ENCODE results near the gene EPO.
"Not testable (repeated sequence)": the region's sequence is repeated elsewhere in the genome, so short reads cannot be mapped to it uniquely, and the experiment has no call there.

Gene EPO

GRCh38 chr7:100693312-100694097, 26.8 kb upstream of the EPO start:
- FAIRE-seq (no peak), DNase-seq (ENCODE audit: insufficient read length) (peak; percentile 37)
- TF ChIP-seq TAF1 (IDR thresholded peaks at IDR 0.05; ENCODE audit: borderline replicate concordance, low read depth, low read length) (no peak), POLR2AphosphoS5 (IDR thresholded peaks at IDR 0.05; ENCODE audit: low read depth, low read length) (no peak), POLR2A (IDR thresholded peaks at IDR 0.05; ENCODE audit: low read depth, low read length) (no peak)

GRCh38 chr7:100694098-100694745, 26.0 kb upstream of the EPO start, which contains the start of gene GIGYF1:
Gene GIGYF1 (minus strand): TSS chr7:100694250. CDS start chr7:100688238, 6,012 bp downstream.
- peak; percentile 87 for DNase-seq (ENCODE audit: insufficient read length)
- TF ChIP-seq POLR2AphosphoS5 (IDR thresholded peaks at IDR 0.05; ENCODE audit: low read depth, low read length), result no peak
- TF ChIP-seq TAF1 (IDR thresholded peaks at IDR 0.05; ENCODE audit: borderline replicate concordance, low read depth, low read length), result no peak
- no peak for TF ChIP-seq POLR2A (IDR thresholded peaks at IDR 0.05; ENCODE audit: low read depth, low read length)
- no peak for FAIRE-seq

GRCh38 chr7:100696123-100696521, 24.1 kb upstream of the EPO start:
- no peak for DNase-seq (ENCODE audit: insufficient read length)
- TF ChIP-seq POLR2AphosphoS5 (IDR thresholded peaks at IDR 0.05; ENCODE audit: low read depth, low read length) (no peak), TAF1 (IDR thresholded peaks at IDR 0.05; ENCODE audit: borderline replicate concordance, low read depth, low read length) (no peak), POLR2A (IDR thresholded peaks at IDR 0.05; ENCODE audit: low read depth, low read length) (no peak)
- no peak for FAIRE-seq

DNA sequence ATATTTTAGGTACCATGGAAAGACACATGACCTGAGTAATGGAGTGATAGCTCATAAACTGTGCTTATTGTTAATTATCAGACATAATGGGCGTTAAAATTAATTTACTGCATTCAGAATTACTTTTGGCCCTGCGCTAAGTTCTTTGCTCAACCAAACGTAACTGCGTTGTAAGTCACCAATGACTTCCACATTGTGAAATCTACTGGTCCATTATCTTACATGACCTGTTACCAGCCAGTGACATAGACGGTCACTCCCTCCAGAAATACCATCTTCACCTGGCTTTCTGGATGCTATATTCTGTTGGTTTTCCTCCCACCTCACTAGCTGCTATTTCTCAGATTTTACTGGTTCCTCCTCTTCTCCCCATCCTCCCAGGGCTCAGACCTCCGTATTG, 21.2 kb upstream of the EPO start:
- DNase-seq (ENCODE audit: insufficient read length), result no peak
- FAIRE-seq, result no peak
- TF ChIP-seq TAF1 (IDR thresholded peaks at IDR 0.05; ENCODE audit: borderline replicate concordance, low read depth, low read length), result no peak

DNA sequence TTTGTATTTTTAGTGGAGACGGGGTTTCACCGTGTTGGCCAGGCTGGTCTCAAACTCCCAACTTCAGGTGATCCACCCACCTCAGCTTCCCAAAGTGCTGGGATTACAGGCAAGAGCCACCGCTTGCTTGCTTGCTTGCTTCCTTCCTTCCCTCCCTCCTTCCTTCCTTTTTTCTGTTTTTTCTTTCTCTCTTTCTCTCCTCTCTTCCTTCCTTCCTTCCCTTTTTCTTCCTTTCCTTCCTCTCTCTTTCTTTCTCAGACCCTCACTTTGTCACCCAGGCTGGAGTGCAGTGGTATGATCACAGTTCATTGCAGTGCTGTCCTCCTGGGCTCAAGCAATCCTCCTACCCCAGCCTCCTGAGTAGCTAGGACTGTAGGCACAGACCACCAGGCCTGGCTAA, 19.2 kb upstream of the EPO start:
- not testable (repeated sequence) for DNase-seq (ENCODE audit: insufficient read length); FAIRE-seq

GRCh38 chr7:100705320-100705752, 14.9 kb upstream of the EPO start:
- FAIRE-seq (no peak), DNase-seq (ENCODE audit: insufficient read length) (peak; percentile 91)
- TF ChIP-seq TAF1 (IDR thresholded peaks at IDR 0.05; ENCODE audit: borderline replicate concordance, low read depth, low read length), result no peak
- no peak for TF ChIP-seq POLR2A (IDR thresholded peaks at IDR 0.05; ENCODE audit: low read depth, low read length)
- TF ChIP-seq POLR2AphosphoS5 (IDR thresholded peaks at IDR 0.05; ENCODE audit: low read depth, low read length), result peak; percentile 12; the same call in 1 of the 2 replicates

GRCh38 chr7:100705753-100706671, 14.3 kb upstream of the EPO start, which contains the start of gene POP7:
Gene POP7 (plus strand): TSS chr7:100706121. CDS start chr7:100706831, 710 bp downstream.
- FAIRE-seq (peak; percentile 99), DNase-seq (ENCODE audit: insufficient read length) (peak; percentile 97)
- TF ChIP-seq TAF1 (IDR thresholded peaks at IDR 0.05; ENCODE audit: borderline replicate concordance, low read depth, low read length), result 0 out of 2 replicates have a peak, but pooled peaks have one; percentile 52
- TF ChIP-seq POLR2A (IDR thresholded peaks at IDR 0.05; ENCODE audit: low read depth, low read length), result peak; percentile 89
- TF ChIP-seq POLR2AphosphoS5 (IDR thresholded peaks at IDR 0.05; ENCODE audit: low read depth, low read length), result peak; percentile 76; the same call in 1 of the 2 replicates

DNA sequence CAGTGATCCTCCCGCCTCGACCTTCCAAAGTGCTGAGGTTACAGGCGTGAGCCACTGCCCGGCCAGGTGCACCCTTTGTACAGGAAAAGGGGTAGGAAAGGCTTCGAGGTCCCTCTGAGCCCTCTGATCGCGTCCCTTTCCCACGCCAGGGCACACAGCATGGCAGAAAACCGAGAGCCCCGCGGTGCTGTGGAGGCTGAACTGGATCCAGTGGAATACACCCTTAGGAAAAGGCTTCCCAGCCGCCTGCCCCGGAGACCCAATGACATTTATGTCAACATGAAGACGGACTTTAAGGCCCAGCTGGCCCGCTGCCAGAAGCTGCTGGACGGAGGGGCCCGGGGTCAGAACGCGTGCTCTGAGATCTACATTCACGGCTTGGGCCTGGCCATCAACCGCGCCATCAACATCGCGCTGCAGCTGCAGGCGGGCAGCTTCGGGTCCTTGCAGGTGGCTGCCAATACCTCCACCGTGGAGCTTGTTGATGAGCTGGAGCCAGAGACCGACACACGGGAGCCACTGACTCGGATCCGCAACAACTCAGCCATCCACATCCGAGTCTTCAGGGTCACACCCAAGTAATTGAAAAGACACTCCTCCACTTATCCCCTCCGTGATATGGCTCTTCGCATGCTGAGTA, 13.5 kb upstream of the EPO start:
- TF ChIP-seq POLR2A (IDR thresholded peaks at IDR 0.05; ENCODE audit: low read depth, low read length) (no peak), TAF1 (IDR thresholded peaks at IDR 0.05; ENCODE audit: borderline replicate concordance, low read depth, low read length) (no peak)
- DNase-seq (ENCODE audit: insufficient read length) (no peak), FAIRE-seq (no peak)

GRCh38 chr7:100708395-100708794, 11.9 kb upstream of the EPO start:
- no peak for DNase-seq (ENCODE audit: insufficient read length)
- TF ChIP-seq TAF1 (IDR thresholded peaks at IDR 0.05; ENCODE audit: borderline replicate concordance, low read depth, low read length), result no peak
- no peak for TF ChIP-seq POLR2A (IDR thresholded peaks at IDR 0.05; ENCODE audit: low read depth, low read length)
- TF ChIP-seq POLR2AphosphoS5 (IDR thresholded peaks at IDR 0.05; ENCODE audit: low read depth, low read length), result no peak
- FAIRE-seq, result no peak

- no peak for TF ChIP-seq POLR2AphosphoS5 (IDR thresholded peaks at IDR 0.05; ENCODE audit: low read depth, low read length)
- TF ChIP-seq TAF1 (IDR thresholded peaks at IDR 0.05; ENCODE audit: borderline replicate concordance, low read depth, low read length), result no peak
- TF ChIP-seq POLR2A (IDR thresholded peaks at IDR 0.05; ENCODE audit: low read depth, low read length), result no peak
- no peak for FAIRE-seq
- no peak for DNase-seq (ENCODE audit: insufficient read length)
Observed at GRCh38 chr7:100710452-100710851, 9.8 kb upstream of the EPO start.

- no peak for TF ChIP-seq TAF1 (IDR thresholded peaks at IDR 0.05; ENCODE audit: borderline replicate concordance, low read depth, low read length)
- no peak for TF ChIP-seq POLR2AphosphoS5 (IDR thresholded peaks at IDR 0.05; ENCODE audit: low read depth, low read length)
- no peak for TF ChIP-seq POLR2A (IDR thresholded peaks at IDR 0.05; ENCODE audit: low read depth, low read length)
- DNase-seq (ENCODE audit: insufficient read length), result no peak
- no peak for FAIRE-seq
Observed at GRCh38 chr7:100711369-100711768, 8.9 kb upstream of the EPO start.

Data from GM12892 (cell line).